GM19035 (cell line): ENCODE results near the gene MARCHF3.
"Not testable (repeated sequence)": the region's sequence is repeated elsewhere in the genome, so short reads cannot be mapped to it uniquely, and the experiment has no call there.

ENCODE experiments used
- ATAC-seq: cut with Tn5 transposase; IDR thresholded peaks from one replicate; pipeline ENCODE4 v1.9.1; 2021; ENCODE audit not compliant: unreplicated experiment

MARCHF3 gene

GRCh38 chr5:126921241-126922091, 108.9 kb downstream of the MARCHF3 start:
- no peak for ATAC-seq

DNA sequence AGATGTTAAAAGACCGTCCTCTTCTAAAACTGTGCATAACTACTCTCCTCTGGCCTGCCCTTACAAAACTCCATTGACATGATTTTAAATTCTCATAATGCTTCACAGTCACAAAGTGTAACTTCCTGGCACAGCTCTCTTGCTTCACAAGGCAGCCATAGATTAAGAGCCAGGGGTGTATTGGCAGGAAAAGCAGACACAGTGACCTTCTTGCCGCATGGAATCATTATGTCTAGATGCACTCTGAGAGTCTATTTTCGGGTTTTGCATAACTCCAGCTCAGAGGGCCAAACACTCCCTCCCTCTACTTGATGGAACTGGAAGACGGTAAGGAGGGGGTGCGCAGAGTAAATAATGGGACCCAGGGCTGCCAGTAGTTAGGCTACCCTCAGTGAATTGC, 110.1 kb downstream of the MARCHF3 start:
- no peak for ATAC-seq

DNA sequence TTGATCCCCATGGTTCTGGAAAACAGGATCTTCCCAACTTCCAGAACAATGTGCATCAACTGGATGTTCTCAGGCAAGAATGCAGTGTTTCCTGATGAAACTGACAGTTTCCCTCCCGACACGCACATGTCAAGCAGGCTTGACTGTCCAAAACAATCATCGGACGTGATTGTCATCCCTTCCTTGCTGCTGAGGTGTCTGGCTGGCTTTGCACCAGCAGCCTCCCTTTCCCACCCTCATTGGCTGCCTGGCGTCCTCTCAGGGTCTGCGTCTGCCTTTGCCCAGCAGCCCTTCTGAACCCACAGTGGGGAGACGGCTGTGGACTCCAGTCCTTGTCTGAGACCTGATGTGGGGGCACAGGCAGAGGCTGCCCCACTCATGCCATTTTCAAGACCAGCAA, 110.8 kb downstream of the MARCHF3 start:
- no peak for ATAC-seq

GRCh38 chr5:126918615-126918957, 111.8 kb downstream of the MARCHF3 start:
- no peak for ATAC-seq

- ATAC-seq, result no peak
These were observed 112.3 kb downstream of the MARCHF3 start for GRCh38 chr5:126917918-126918614.

DNA sequence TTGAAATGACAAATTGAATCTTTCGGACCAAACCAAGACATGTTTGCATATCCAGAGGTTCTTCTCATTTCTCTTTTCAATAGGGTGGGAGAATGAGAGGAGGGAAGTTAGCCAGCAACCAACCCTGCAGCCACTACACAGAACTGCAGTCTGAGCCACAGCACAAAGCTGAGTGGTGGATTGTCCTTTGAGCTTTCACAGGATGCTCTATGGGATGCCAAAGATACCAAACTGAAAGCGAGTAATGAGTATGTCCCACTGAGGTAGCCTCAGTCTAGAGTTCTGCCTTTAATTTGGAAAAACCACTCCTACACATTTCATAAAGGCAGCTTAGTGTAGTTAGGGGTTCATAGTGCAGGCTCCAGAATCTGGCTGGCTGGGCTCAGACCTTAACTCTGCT, 114.9 kb downstream of the MARCHF3 start:
- no peak for ATAC-seq

GRCh38 chr5:126914801-126915436, 115.4 kb downstream of the MARCHF3 start:
- no peak for ATAC-seq

- no peak for ATAC-seq
These were observed 117.7 kb downstream of the MARCHF3 start for GRCh38 chr5:126912616-126913200.

DNA sequence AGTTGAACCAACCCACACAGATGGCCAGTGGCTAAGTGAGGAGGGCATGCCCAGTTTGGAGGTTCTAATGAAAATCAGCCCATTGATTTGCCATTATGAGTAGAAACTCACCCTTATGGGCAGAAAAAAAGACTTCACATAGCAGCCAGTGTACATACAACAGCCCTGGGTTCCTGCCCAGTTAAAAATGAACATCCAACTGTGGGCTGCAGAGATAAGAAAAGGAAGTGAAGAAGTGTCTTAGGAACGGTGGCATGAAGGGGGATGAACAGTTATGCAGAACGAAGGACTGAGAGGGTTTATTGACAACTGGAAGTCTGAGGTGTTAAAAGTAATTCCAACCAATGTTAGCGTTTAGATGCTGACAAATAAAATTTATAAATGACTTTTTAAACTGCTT, 118.4 kb downstream of the MARCHF3 start:
- no peak for ATAC-seq

GRCh38 chr5:126909856-126910255, 120.5 kb downstream of the MARCHF3 start:
- no peak for ATAC-seq

DNA sequence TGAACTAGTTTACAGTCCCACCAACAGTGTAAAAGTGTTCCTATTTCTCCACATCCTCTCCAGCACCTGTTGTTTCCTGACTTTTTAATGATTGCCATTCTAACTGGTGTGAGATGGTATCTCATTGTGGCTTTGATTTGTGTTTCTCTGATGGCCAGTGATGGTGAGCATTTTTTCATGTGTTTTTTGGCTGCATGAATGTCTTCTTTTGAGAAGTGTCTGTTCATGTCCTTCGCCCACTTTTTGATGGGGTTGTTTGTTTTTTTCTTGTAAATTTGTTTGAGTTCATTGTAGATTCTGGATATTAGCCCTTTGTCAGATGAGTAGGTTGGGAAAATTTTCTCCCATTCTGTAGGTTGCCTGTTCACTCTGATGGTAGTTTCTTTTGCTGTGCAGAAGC, 126.0 kb downstream of the MARCHF3 start:
- not testable (repeated sequence) for ATAC-seq

DNA sequence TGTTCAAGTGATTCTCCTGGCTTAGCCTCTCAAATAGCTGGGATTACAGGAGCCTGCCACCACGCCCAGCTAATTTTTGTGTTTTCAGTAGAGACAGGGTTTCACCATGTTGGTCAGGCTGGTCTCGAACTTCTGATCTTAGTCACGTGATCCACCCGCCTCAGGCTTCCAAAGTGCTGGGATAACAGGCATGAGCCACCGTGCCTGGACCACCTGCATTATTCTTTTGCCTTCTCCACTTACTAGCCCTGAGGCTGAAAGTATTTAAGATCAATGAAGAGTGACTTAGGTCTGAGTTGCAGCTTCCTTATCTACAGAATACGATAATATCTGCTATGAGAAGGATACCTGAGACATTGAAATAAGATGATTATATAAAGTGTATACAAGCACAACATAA, 129.6 kb downstream of the MARCHF3 start:
- ATAC-seq, result no peak

DNA sequence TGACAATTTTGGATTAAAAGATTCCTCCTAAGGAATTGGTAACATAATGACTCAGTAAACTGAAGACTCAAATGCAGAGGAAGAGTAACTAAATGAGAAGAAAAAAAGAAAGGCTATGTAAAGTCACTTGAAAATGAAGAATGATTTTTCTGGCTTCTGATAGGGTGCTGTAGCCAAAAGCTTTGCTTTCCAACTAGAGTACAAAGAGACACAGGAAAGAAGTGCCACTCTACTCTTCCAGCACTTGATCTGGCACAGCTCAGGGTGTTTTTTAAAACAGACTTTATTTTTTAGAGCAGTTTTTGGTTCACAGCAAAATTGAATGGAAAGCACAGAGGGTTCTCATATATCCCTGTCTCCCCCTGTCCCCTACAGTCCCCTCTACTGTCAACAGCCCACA, 130.9 kb downstream of the MARCHF3 start:
- no peak for ATAC-seq

DNA sequence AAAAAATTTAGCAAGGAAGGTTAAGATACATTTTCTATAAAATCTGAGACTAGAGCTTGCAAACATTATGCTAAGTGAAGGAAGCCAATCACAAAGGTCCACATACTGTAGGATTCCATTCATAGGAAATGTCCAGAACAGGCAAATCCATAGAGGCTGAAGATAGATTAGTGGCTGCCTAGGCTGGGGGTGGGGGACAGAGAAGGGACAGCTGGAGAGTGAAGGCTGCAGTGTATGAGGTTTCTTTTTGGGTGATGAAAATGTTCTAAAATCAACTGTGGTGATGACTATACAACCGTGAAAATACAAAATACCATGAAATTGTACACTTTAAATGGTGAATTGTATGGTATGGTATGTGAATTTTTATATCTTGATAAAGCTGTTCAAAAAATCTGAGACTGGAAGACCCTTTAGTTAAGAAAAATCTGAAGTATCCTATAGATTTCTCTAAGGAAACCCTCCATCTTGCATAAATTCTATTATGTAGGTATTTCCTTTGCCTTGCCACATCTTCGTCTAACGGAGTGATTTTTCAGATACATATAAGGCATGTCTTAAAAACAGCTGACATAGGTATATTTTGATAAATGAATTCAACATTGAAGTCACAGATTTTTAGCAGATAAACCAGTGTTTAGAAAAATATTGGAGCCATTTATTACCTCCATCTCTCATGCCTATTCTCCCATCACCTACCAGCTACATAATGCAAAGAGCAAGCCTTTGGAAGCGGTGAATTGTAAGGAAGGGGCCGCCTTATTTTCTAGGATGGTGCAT, 132.3 kb downstream of the MARCHF3 start:
- no peak for ATAC-seq

- no peak for ATAC-seq
These were observed 134.1 kb downstream of the MARCHF3 start for GRCh38 chr5:126896170-126896702.

DNA sequence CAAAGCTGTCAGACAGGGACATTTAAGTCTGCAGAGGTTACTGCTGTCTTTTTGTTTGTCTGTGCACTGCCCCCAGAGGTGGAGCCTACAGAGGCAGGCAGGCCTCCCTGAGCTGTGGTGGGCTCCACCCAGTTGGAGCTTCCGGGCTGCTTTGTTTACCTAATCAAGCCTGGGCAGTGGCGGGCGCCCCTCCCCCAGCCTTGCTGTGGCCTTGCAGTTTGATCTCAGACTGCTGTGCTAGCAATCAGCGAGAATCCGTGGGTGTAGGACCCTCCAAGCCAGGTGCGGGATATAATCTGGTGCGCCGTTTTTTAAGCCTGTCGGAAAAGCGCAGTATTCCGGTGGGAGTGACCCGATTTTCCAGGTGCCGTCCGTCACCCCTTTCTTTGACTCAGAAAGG, 134.6 kb downstream of the MARCHF3 start:
- not testable (repeated sequence) for ATAC-seq

- ATAC-seq, result not testable (repeated sequence)
These were observed 139.9 kb downstream of the MARCHF3 start for GRCh38 chr5:126890414-126890813.

DNA sequence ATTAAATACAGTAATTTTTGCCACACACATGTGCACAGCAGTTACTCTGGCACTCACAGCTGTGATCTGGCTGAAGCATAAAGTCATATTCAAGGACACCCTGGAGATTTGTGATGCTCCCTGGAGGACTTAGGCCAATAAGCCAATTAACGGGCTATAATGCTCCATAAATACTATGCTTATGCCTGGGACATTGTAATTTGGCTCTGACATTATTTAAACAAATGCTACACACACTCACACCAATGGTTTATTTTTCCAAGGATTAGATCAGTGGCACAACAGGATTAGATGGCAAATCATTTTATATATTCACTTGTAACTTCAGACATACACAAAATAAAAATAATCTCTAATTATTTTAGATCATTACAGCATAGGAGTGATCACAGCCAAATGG, 142.2 kb downstream of the MARCHF3 start:
- ATAC-seq, result no peak

GRCh38 chr5:126884269-126884819, 146.0 kb downstream of the MARCHF3 start:
- ATAC-seq, result no peak

- ATAC-seq, result no peak
These were observed 146.7 kb downstream of the MARCHF3 start for GRCh38 chr5:126883564-126884245.
